ENCODE data around the gene UGCG. TPM values are rescaled to one million over a fixed set of nuclear protein-coding genes. Genes with fewer than 3 reads are reported as not detected.
A peak's percentile ranks its signal among the peaks of the same experiment; 100 is the strongest.

UGCG gene
- total and polyA plus RNA-seq, 2 donors (not counting 1 experiment from before 2014, with no cell fraction given), result 143 to 260 TPM

- Histone ChIP-seq H3K79me2 (ENCODE audit: control insufficient read depth, insufficient read depth, low read length) (peaks cover 98% of the 10 kb centered on the region), H3K9ac (ENCODE audit: insufficient read depth, low read length) (no peak overlapping the region), H2AFZ (ENCODE audit: low read length) (no peak overlapping the region), H4K20me1 (ENCODE audit: control insufficient read depth, extremely low read depth, insufficient read depth, low read length) (peaks cover 22% of the 10 kb centered on the region), H3K36me3 (ENCODE audit: control insufficient read depth, insufficient read depth, low read length) (no peaks in the 10 kb centered on the region), H3K27ac (ENCODE audit: insufficient read depth, low read length) (no peak overlapping the region), H3K4me1 (ENCODE audit: control insufficient read depth, extremely low read depth, insufficient read depth, low read length) (peaks cover 14% of the 10 kb centered on the region), H3K4me2 (ENCODE audit: extremely low read depth, insufficient read depth, low read length) (peak overlapping the region; percentile 8), H3K9me3 (ENCODE audit: control insufficient read depth, insufficient read depth, low read depth, low read length) (no peaks in the 10 kb centered on the region), H3K27me3 (ENCODE audit: control insufficient read depth, insufficient read depth, low read length) (no peaks in the 10 kb centered on the region), H3K4me3 (replicated peaks in 1 of 4; ENCODE audit: control extremely low read depth in 1 of 4, insufficient read depth in 1 of 4, low read depth in 3 of 4, low read length in 4 of 4) (no peak overlapping the region)
- TF ChIP-seq, protein P1, sequence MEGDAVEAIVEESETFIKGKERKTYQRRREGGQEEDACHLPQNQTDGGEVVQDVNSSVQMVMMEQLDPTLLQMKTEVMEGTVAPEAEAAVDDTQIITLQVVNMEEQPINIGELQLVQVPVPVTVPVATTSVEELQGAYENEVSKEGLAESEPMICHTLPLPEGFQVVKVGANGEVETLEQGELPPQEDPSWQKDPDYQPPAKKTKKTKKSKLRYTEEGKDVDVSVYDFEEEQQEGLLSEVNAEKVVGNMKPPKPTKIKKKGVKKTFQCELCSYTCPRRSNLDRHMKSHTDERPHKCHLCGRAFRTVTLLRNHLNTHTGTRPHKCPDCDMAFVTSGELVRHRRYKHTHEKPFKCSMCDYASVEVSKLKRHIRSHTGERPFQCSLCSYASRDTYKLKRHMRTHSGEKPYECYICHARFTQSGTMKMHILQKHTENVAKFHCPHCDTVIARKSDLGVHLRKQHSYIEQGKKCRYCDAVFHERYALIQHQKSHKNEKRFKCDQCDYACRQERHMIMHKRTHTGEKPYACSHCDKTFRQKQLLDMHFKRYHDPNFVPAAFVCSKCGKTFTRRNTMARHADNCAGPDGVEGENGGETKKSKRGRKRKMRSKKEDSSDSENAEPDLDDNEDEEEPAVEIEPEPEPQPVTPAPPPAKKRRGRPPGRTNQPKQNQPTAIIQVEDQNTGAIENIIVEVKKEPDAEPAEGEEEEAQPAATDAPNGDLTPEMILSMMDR (conservative IDR thresholded peaks at IDR 0.05 in 1 of 2, IDR thresholded peaks at IDR 0.05 in 1 of 2; ENCODE audit: low read depth in 1 of 2, low read length in 2 of 2), result no peak
- no peak for TF ChIP-seq EZH2 (IDR thresholded peaks at IDR 0.05; ENCODE audit: low read length, missing control alignments)
- no peak for DNase-seq (ENCODE audit: low read depth in 2 of 2)
Measured at GRCh38 chr9:111910428-111910827, 13.8 kb downstream of the UGCG start.

- Histone ChIP-seq H4K20me1 (ENCODE audit: control insufficient read depth, extremely low read depth, insufficient read depth, low read length) (peaks cover 16% of the 10 kb centered on the region), H3K27me3 (ENCODE audit: control insufficient read depth, insufficient read depth, low read length) (no peaks in the 10 kb centered on the region), H3K27ac (ENCODE audit: insufficient read depth, low read length) (no peak overlapping the region), H3K4me2 (ENCODE audit: extremely low read depth, insufficient read depth, low read length) (no peak overlapping the region), H3K9ac (ENCODE audit: insufficient read depth, low read length) (no peak overlapping the region), H3K4me3 (replicated peaks in 1 of 4; ENCODE audit: control extremely low read depth in 1 of 4, insufficient read depth in 1 of 4, low read depth in 3 of 4, low read length in 4 of 4) (no peak overlapping the region), H2AFZ (ENCODE audit: low read length) (no peak overlapping the region), H3K79me2 (ENCODE audit: control insufficient read depth, insufficient read depth, low read length) (peaks cover 97% of the 10 kb centered on the region), H3K9me3 (ENCODE audit: control insufficient read depth, insufficient read depth, low read depth, low read length) (no peaks in the 10 kb centered on the region), H3K4me1 (ENCODE audit: control insufficient read depth, extremely low read depth, insufficient read depth, low read length) (peaks cover 10% of the 10 kb centered on the region), H3K36me3 (ENCODE audit: control insufficient read depth, insufficient read depth, low read length) (peaks cover 2% of the 10 kb centered on the region)
- TF ChIP-seq, protein P1 (conservative IDR thresholded peaks at IDR 0.05 in 1 of 2, IDR thresholded peaks at IDR 0.05 in 1 of 2; ENCODE audit: low read depth in 1 of 2, low read length in 2 of 2), result no peak
- no peak for TF ChIP-seq EZH2 (IDR thresholded peaks at IDR 0.05; ENCODE audit: low read length, missing control alignments)
- DNase-seq (ENCODE audit: low read depth in 2 of 2), result no peak
Measured at GRCh38 chr9:111913159-111913558, 16.5 kb downstream of the UGCG start.

GRCh38 chr9:111914749-111915424 is 18.3 kb downstream of the UGCG start:
- peak in 1 of 2 donors; percentile 67 for DNase-seq (ENCODE audit: low read depth in 2 of 2)
- H4K20me1 ChIP-seq (ENCODE audit: control insufficient read depth, extremely low read depth, insufficient read depth, low read length), result peaks cover 11% of the 10 kb centered on the region

More at GRCh38 chr9:111914749-111915424, 18.3 kb downstream of the UGCG start:
- Histone ChIP-seq H3K4me1 (ENCODE audit: control insufficient read depth, extremely low read depth, insufficient read depth, low read length) (peaks cover 2% of the 10 kb centered on the region), H3K4me3 (replicated peaks in 1 of 4; ENCODE audit: control extremely low read depth in 1 of 4, insufficient read depth in 1 of 4, low read depth in 3 of 4, low read length in 4 of 4) (no peak overlapping the region), H3K36me3 (ENCODE audit: control insufficient read depth, insufficient read depth, low read length) (peaks cover 2% of the 10 kb centered on the region), H3K9me3 (ENCODE audit: control insufficient read depth, insufficient read depth, low read depth, low read length) (no peaks in the 10 kb centered on the region), H3K27me3 (ENCODE audit: control insufficient read depth, insufficient read depth, low read length) (no peaks in the 10 kb centered on the region), H2AFZ (ENCODE audit: low read length) (no peak overlapping the region), H3K4me2 (ENCODE audit: extremely low read depth, insufficient read depth, low read length) (peak overlapping the region; percentile 20), H3K9ac (ENCODE audit: insufficient read depth, low read length) (no peak overlapping the region), H3K79me2 (ENCODE audit: control insufficient read depth, insufficient read depth, low read length) (peaks cover 95% of the 10 kb centered on the region), H3K27ac (ENCODE audit: insufficient read depth, low read length) (peak overlapping the region; percentile 26)
- TF ChIP-seq, protein P1 (conservative IDR thresholded peaks at IDR 0.05 in 1 of 2, IDR thresholded peaks at IDR 0.05 in 1 of 2; ENCODE audit: low read depth in 1 of 2, low read length in 2 of 2), result no peak
- TF ChIP-seq EZH2 (IDR thresholded peaks at IDR 0.05; ENCODE audit: low read length, missing control alignments), result no peak

All from fibroblast of lung (primary cell).